Calu3 (cell line): ENCODE data around the gene H1-8. TPM values are rescaled to one million over a fixed set of nuclear protein-coding genes. Genes with fewer than 3 reads are reported as not detected.

ENCODE experiments used
- BruUV-seq: library from RNA; stranded (reverse); fragments of 400-500 nt; replicated peaks from 2 replicates; lab custom pipeline; 2021; lab: Mats Ljungman, UMichigan
- CTCF ChIA-PET: fragments of 300-600 bp; sonication (Branson Sonifier 250); formaldehyde crosslinking; loops from one replicate; lab custom pipeline; 2022; ENCODE audit warnings: antibody characterized with exemption; lab: Charles Lee
- DNase-seq: peaks from one replicate; pipeline ENCODE4 v3.0.0; 2022
- H3K27ac Mint-ChIP-seq: one replicate; pipeline ENCODE4 v1.8.0; 2022; ENCODE audit warnings: mixed read lengths; ENCODE audit not compliant: unreplicated experiment
- H3K27me3 Mint-ChIP-seq: one replicate; pipeline ENCODE4 v1.8.0; 2022; ENCODE audit warnings: mixed read lengths; ENCODE audit not compliant: unreplicated experiment
- H3K36me3 Mint-ChIP-seq: one replicate; pipeline ENCODE4 v1.8.0; 2022; ENCODE audit warnings: mild to moderate bottlenecking, moderate library complexity, mixed read lengths; ENCODE audit not compliant: insufficient read depth, unreplicated experiment
- H3K4me1 Mint-ChIP-seq: one replicate; pipeline ENCODE4 v1.8.0; 2022; ENCODE audit warnings: mild to moderate bottlenecking, low read depth, mixed read lengths; ENCODE audit not compliant: unreplicated experiment
- H3K4me3 Mint-ChIP-seq: one replicate; pipeline ENCODE4 v1.8.0; 2022; ENCODE audit warnings: mild to moderate bottlenecking, low read depth, moderate library complexity, mixed read lengths; ENCODE audit not compliant: unreplicated experiment
- H3K9me3 Mint-ChIP-seq: one replicate; pipeline ENCODE4 v1.8.0; 2022; ENCODE audit warnings: low read depth, mixed read lengths; ENCODE audit not compliant: unreplicated experiment
- CTCF ChIP-seq: fragments of 200-600 bp; IDR thresholded peaks from one replicate; pipeline ENCODE4 v1.8.0; 2022; ENCODE audit warnings: antibody characterized with exemption; ENCODE audit not compliant: unreplicated experiment
- intact Hi-C: fragments of 100-400 bp; cut with micrococcal nuclease; formaldehyde crosslinking; loops from one replicate; pipeline ENCODE4 v1.10.0; 2022; ENCODE audit not compliant: unreplicated experiment
- total RNA-seq: library from RNA; stranded (reverse); gene quantifications from 2 replicates; pipeline ENCODE4 v1.2.3, GENCODE V29; 2022

The H1-8 gene
- total RNA-seq, 1 experiment from 2014 or later: not detected

DNA sequence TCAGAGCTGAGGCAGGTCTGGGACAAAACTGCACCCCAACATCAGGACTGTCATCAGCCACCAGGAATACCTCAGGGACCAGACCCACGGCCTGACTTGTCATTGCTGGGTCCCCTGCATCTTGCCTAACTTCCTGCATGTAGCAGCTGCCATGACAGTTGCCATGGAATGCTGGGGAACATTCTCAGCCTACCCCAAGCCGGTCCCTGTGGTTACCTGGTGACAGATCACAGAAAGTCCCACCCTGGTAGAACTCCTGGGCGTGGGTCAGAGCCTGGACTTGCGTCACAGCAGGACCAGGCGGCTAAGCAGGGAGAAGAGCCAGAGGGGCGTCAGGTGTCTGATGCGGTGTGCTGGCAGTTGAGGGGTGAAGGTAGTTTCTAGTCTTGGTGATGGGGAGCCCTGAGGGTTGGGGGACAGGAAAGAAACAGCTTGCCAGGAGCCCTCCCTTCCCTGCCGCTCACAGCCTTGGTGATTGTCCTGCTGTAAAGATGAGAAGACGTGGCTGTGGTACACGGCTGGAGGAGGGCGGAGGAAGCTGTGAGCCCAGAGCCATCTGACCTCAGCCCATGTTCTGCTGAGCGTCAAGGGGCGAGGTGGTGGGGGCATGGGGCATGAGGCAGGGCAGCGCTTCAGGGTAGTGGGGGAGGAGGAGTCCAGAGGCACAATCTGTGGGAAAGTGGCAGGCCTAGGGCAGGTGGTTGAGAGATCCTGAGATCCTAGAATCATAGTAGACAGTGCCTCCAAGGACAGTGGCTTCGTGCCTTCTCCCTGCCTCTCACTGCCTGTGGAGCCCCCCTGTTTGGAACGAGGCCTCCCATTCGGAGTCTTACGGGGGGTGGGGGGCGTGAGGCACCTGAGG is 5.4 kb downstream of the H1-8 start:
- no peak for TF ChIP-seq CTCF
- H3K27me3 Mint-ChIP-seq: peaks cover 40% of the 10 kb centered on the region
- no TSS peak for BruUV-seq
- H3K4me3 Mint-ChIP-seq: no peak overlapping the region
- H3K36me3 Mint-ChIP-seq: no peaks in the 10 kb centered on the region
- CTCF ChIA-PET: interaction anchor here (0.6 kb wide), 1 partner anchor 187 kb away, joined by 3 read pairs; no protein-coding TSS in a partner anchor
- H3K9me3 Mint-ChIP-seq: no peaks in the 10 kb centered on the region
- H3K27ac Mint-ChIP-seq: no peak overlapping the region
- intact Hi-C loops: no loop called here
- no peaks in the 10 kb centered on the region for H3K4me1 Mint-ChIP-seq
- DNase-seq: no peak

DNA sequence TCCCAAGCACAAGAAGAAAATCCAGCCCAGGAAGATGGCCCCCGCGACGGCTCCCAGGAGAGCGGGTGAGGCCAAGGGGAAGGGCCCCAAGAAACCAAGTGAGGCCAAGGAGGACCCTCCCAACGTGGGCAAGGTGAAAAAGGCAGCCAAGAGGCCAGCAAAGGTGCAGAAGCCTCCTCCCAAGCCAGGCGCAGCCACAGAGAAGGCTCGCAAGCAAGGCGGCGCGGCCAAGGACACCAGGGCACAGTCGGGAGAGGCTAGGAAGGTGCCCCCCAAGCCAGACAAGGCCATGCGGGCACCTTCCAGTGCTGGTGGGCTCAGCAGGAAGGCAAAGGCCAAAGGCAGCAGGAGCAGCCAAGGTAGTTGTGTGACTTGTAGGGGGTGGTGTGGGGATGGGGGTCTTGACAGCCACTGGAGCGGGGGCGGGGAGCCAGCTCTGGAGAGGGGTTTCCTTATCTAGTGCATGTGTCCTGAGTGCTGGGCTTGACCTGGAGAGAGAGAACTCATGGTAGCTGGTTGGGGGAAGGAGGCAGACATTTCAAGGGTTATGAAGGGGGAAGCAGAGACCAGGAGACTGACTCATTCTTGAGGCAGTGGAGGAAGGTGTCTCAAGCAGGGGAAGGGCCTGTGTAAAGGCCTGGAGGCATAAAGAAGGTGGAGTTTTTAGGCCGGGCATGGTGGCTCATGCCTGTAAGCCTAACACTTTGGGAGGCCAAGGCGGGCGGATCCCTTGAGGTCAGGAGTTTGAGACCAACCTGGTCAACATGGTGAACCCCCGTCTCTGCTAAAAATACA is 6.2 kb downstream of the H1-8 start:
- no TSS peak for BruUV-seq
- H3K27me3 Mint-ChIP-seq: peaks cover 40% of the 10 kb centered on the region
- H3K4me1 Mint-ChIP-seq: no peaks in the 10 kb centered on the region
- CTCF ChIA-PET: interaction anchor here (1.7 kb wide), 1 partner anchor 59 kb away, joined by 4 read pairs; no protein-coding TSS in a partner anchor
- no peak for DNase-seq
- H3K36me3 Mint-ChIP-seq: no peaks in the 10 kb centered on the region
- no peak overlapping the region for H3K27ac Mint-ChIP-seq
- intact Hi-C loops: no loop called here
- no peak for TF ChIP-seq CTCF
- H3K9me3 Mint-ChIP-seq: no peaks in the 10 kb centered on the region
- H3K4me3 Mint-ChIP-seq: no peak overlapping the region

DNA sequence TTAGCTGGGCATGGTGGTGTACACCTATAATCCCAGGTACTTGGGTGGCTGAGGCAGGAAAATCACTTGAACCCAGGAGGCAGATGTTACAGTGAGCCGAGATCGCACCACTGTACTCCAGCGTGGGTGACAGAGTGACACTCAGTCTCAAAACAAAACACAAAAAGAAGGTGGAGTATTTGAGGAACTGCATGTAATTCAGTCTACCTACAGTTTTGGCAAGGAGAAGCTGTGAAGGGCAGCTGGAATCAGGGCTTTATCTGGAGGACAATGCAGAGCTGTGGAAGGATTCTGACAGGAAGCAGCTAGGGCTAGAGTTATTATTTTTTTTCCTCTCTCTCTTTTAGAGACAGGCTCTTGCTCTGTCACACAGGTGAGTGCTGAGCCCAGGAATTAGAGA is 6.8 kb downstream of the H1-8 start:
- Mint-ChIP-seq H3K36me3 (no peaks in the 10 kb centered on the region), H3K4me1 (no peaks in the 10 kb centered on the region), H3K9me3 (no peaks in the 10 kb centered on the region), H3K27me3 (peaks cover 40% of the 10 kb centered on the region), H3K27ac (no peak overlapping the region), H3K4me3 (no peak overlapping the region)
- intact Hi-C loops: no loop called here
- CTCF ChIA-PET: interaction anchor here (0.7 to 1.7 kb wide), 2 partner anchors 10 to 59 kb away, joined by 3 to 4 read pairs; no protein-coding TSS in a partner anchor
- no TSS peak for BruUV-seq
- TF ChIP-seq CTCF: no peak
- DNase-seq: no peak

GRCh38 chr3:129552287-129553050 is 9.5 kb downstream of the H1-8 start:
- DNase-seq: no peak
- no peak overlapping the region for H3K4me3 Mint-ChIP-seq
- no peaks in the 10 kb centered on the region for H3K9me3 Mint-ChIP-seq
- no TSS peak for BruUV-seq
- CTCF ChIA-PET: interaction anchor here (1.0 kb wide), 1 partner anchor 62 kb away, joined by 7 read pairs; no protein-coding TSS in a partner anchor
- intact Hi-C loops: no loop called here
- no peaks in the 10 kb centered on the region for H3K36me3 Mint-ChIP-seq
- peaks cover 41% of the 10 kb centered on the region for H3K27me3 Mint-ChIP-seq
- TF ChIP-seq CTCF: no peak
- H3K4me1 Mint-ChIP-seq: no peaks in the 10 kb centered on the region
- no peak overlapping the region for H3K27ac Mint-ChIP-seq
